ENCODE data around the gene CCSER1.
"Not testable (repeated sequence)": the region's sequence is repeated elsewhere in the genome, so short reads cannot be mapped to it uniquely, and the experiment has no call there.

The CCSER1 gene

GRCh38 chr4:91373546-91373945 is 1246.4 kb downstream of the CCSER1 start:
- TF ChIP-seq, protein P1, sequence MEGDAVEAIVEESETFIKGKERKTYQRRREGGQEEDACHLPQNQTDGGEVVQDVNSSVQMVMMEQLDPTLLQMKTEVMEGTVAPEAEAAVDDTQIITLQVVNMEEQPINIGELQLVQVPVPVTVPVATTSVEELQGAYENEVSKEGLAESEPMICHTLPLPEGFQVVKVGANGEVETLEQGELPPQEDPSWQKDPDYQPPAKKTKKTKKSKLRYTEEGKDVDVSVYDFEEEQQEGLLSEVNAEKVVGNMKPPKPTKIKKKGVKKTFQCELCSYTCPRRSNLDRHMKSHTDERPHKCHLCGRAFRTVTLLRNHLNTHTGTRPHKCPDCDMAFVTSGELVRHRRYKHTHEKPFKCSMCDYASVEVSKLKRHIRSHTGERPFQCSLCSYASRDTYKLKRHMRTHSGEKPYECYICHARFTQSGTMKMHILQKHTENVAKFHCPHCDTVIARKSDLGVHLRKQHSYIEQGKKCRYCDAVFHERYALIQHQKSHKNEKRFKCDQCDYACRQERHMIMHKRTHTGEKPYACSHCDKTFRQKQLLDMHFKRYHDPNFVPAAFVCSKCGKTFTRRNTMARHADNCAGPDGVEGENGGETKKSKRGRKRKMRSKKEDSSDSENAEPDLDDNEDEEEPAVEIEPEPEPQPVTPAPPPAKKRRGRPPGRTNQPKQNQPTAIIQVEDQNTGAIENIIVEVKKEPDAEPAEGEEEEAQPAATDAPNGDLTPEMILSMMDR (conservative IDR thresholded peaks at IDR 0.05; ENCODE audit: low read depth) = no peak
- no peak for DNase-seq (ENCODE audit: low spot score)
- CTCF ChIA-PET = no interaction called here
- no peak overlapping the region for H3K27ac ChIP-seq
- POLR2A ChIA-PET (ENCODE audit: low non-redundant PET) = no interaction called here

DNA sequence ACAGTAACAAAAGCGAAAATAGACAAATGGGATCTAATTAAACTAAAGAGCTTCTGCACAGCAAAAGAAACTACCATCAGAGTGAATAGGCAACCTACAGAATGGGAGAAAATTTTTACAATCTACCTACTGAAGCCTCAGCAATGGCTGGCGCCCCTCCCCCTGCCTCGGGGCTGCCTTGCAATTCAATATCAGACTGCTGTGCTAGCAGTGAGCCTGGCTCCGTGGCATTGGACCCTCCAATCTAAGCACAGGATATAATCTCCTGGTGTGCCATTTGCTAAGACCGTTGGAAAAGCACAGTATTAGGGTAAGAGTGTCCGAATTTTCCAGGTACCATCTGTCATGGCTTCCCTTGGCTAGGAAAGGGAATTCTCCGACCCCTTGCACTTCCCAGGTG is 1278.2 kb downstream of the CCSER1 start:
- DNase-seq (ENCODE audit: low spot score); H3K27ac ChIP-seq; CTCF ChIA-PET; POLR2A ChIA-PET (ENCODE audit: low non-redundant PET): not testable (repeated sequence)

DNA sequence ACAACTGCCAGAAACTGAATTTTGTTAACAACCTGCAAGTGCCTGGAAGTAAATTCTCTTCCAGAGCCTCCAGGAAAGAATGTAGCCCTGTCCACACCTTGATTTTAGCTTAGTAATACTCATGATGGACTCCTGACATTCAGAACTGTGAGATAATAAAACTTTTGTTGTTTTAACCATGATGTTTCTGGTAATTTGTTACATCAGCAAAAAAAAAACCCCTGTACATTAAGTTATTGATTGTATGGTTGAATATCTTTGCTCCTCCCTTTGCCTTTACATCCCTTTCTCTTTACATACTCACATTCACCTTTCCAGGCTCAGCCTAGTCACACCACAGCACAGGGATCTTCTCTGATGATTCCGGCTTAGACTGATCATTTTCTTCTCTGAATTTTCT is 1294.8 kb downstream of the CCSER1 start:
- ChIA-PET CTCF (no interaction called here), POLR2A (ENCODE audit: low non-redundant PET) (no interaction called here)
- H3K27ac ChIP-seq = no peak overlapping the region
- no peak for DNase-seq (ENCODE audit: low spot score)
- TF ChIP-seq, protein P1 (conservative IDR thresholded peaks at IDR 0.05; ENCODE audit: low read depth) = no peak

DNA sequence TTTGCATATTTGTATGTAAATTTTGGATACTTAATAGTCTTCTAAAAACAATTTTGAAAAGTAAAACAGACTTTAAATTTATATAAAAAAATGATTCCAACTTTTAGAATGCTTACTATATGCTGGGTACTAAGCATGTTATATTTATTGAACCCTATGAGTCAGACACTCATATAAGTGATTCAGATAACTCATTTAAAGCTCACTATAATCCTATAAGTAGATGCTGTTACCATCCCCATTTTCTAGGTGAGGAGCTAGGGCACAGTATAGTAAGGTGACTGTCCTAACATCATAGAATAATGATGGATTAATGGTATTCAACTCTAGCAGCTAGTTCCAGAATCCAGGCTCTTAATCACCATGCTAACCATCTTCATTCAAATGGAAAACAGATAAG is 1299.5 kb downstream of the CCSER1 start:
- CTCF ChIA-PET = no interaction called here
- no peak overlapping the region for H3K27ac ChIP-seq
- POLR2A ChIA-PET (ENCODE audit: low non-redundant PET) = no interaction called here
- no peak for DNase-seq (ENCODE audit: low spot score)
- TF ChIP-seq, protein P1 (conservative IDR thresholded peaks at IDR 0.05; ENCODE audit: low read depth) = no peak

DNA sequence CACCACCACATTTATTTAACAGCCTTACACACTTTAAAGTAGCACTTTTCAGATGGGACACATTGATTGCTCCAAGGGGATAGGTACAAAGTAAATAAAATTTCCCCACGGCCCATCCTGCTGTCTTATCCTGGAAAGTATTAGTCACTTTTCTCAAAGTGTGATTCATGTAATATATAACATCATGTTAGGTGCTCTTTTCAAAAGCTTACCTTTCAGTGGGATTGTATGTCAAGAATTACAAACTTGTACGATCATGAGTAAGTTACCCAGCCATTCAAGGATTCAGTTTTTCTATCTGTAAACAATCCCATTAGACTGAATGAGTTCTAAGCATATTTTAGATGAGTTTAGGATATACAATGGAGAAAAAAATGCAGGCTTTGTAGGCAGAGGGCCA is 1300.0 kb downstream of the CCSER1 start:
- ChIA-PET POLR2A (ENCODE audit: low non-redundant PET) (no interaction called here), CTCF (no interaction called here)
- peak; percentile 6 for DNase-seq (ENCODE audit: low spot score)
- no peak overlapping the region for H3K27ac ChIP-seq
- TF ChIP-seq, protein P1 (conservative IDR thresholded peaks at IDR 0.05; ENCODE audit: low read depth) = no peak

- ChIA-PET POLR2A (ENCODE audit: low non-redundant PET) (no interaction called here), CTCF (no interaction called here)
- no peak for DNase-seq (ENCODE audit: low spot score)
- no peak overlapping the region for H3K27ac ChIP-seq
- TF ChIP-seq, protein P1 (conservative IDR thresholded peaks at IDR 0.05; ENCODE audit: low read depth) = no peak
These were observed 1307.4 kb downstream of the CCSER1 start for GRCh38 chr4:91434631-91435030.

DNA sequence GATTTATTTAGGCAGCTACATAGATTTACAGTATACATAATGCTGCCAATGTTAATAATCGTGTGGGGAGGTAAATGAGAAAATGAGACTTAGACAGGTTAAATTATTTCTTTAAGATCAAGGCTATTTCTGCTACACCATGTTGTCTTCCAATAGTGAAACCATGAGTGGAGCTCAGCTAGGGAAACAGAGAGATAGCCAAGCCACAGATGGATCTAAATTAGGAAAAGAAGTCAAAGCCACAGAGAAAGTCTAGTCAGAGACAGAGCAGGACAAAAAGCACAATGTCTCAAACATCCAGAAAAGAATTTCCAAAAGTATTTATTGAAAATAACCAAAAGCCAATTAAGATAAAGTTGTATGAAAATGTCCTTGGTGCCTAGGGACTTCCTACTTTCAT is 1309.4 kb downstream of the CCSER1 start:
- DNase-seq (ENCODE audit: low spot score) = no peak
- no peak overlapping the region for H3K27ac ChIP-seq
- TF ChIP-seq, protein P1 (conservative IDR thresholded peaks at IDR 0.05; ENCODE audit: low read depth) = no peak
- CTCF ChIA-PET = no interaction called here
- POLR2A ChIA-PET (ENCODE audit: low non-redundant PET) = no interaction called here

All from RWPE1 (cell line).